ENCODE measurements around the gene MAGI1. TPM values are rescaled to one million over a fixed set of nuclear protein-coding genes. Genes with fewer than 3 reads are reported as not detected.
"Not testable (repeated sequence)": the region's sequence is repeated elsewhere in the genome, so short reads cannot be mapped to it uniquely, and the experiment has no call there.

The MAGI1 gene
- total RNA-seq, 1 donor from 2014 or later, result 10.8 TPM

DNA sequence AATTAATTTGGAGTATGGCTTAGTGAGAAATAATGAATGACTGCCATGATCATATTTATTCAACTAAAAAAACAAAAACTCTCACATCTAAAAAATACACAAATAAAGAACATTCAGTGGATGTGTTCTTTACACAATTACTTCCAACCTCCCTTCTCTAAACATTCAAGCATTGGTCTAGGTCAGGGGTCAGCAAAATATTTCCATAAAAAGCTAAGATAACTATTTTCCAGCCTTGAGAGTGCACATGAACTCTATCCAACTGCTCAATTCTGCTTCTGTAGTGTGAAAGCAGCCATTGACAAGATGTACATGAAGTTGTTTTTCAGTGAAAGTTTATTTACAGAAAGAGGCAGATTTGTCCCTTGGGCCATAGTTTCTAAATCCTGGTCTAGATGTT is 406.3 kb downstream of the MAGI1 start:
- H3K27me3 Mint-ChIP-seq (ENCODE audit: low read depth), result no peaks in the 10 kb centered on the region
- no peak overlapping the region for H3K4me3 Mint-ChIP-seq (ENCODE audit: low read depth)
- H3K4me1 Mint-ChIP-seq (ENCODE audit: low read depth), result no peaks in the 10 kb centered on the region
- DNase-seq (ENCODE audit: low spot score), result no peak
- no peak overlapping the region for H3K27ac Mint-ChIP-seq
- no peaks in the 10 kb centered on the region for H3K36me3 Mint-ChIP-seq (ENCODE audit: low read depth)
- intact Hi-C loops (cut with micrococcal nuclease), result no loop called here
- H3K9me3 Mint-ChIP-seq, result no peaks in the 10 kb centered on the region

DNA sequence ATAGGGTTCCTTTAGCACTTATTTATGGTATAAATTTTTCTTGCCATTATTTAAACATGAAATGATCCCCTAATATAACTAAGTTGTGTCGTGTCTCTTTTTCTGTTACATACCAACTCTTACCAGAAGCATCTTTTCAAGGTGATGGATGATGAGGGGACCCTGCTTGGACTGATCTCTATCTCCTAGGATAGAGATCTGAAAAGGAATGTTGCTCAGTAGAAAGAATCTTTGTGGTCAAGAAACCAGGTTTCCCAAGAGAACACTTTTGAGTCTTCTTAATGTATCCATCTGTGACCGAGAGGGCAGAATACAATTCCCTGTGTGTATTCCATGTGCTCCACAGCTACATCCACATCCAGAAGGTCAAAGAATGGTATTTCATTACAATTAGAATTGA is 409.7 kb downstream of the MAGI1 start:
- H3K4me1 Mint-ChIP-seq (ENCODE audit: low read depth), result no peaks in the 10 kb centered on the region
- H3K27ac Mint-ChIP-seq, result no peak overlapping the region
- no peaks in the 10 kb centered on the region for H3K9me3 Mint-ChIP-seq
- H3K4me3 Mint-ChIP-seq (ENCODE audit: low read depth), result no peak overlapping the region
- no peak for DNase-seq (ENCODE audit: low spot score)
- no peaks in the 10 kb centered on the region for H3K27me3 Mint-ChIP-seq (ENCODE audit: low read depth)
- no peaks in the 10 kb centered on the region for H3K36me3 Mint-ChIP-seq (ENCODE audit: low read depth)
- intact Hi-C loops (cut with micrococcal nuclease), result no loop called here

- Mint-ChIP-seq H3K4me1 (ENCODE audit: low read depth) (no peaks in the 10 kb centered on the region), H3K36me3 (ENCODE audit: low read depth) (no peaks in the 10 kb centered on the region), H3K9me3 (no peaks in the 10 kb centered on the region), H3K4me3 (ENCODE audit: low read depth) (no peak overlapping the region), H3K27ac (no peak overlapping the region), H3K27me3 (ENCODE audit: low read depth) (no peaks in the 10 kb centered on the region)
- intact Hi-C loops (cut with micrococcal nuclease), result no loop called here
- DNase-seq (ENCODE audit: low spot score), result no peak
These were observed 411.7 kb downstream of the MAGI1 start for GRCh38 chr3:65627062-65627461.

DNA sequence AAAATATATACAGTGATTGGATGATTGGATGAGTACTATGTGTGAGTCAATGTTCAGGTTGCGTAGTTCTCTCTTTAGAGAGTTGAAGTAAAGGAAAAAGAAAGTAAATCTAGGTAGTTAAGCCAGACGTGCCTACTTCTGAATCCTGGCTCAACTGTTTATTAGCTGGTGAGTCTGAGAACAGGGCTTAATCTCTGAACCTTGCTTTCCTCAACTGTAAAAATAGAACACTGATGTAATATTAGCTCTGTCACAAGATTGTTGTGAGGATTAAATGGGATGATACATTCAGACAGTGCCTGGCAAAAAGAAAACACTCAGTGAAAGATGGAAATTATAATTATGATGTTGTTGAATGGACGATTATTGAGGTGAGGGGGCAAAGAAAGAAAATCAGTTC is 413.4 kb downstream of the MAGI1 start:
- H3K36me3 Mint-ChIP-seq (ENCODE audit: low read depth), result no peaks in the 10 kb centered on the region
- no peaks in the 10 kb centered on the region for H3K4me1 Mint-ChIP-seq (ENCODE audit: low read depth)
- no peak for DNase-seq (ENCODE audit: low spot score)
- H3K27me3 Mint-ChIP-seq (ENCODE audit: low read depth), result no peaks in the 10 kb centered on the region
- H3K9me3 Mint-ChIP-seq, result no peaks in the 10 kb centered on the region
- intact Hi-C loops (cut with micrococcal nuclease), result no loop called here
- H3K4me3 Mint-ChIP-seq (ENCODE audit: low read depth), result no peak overlapping the region
- H3K27ac Mint-ChIP-seq, result no peak overlapping the region

DNA sequence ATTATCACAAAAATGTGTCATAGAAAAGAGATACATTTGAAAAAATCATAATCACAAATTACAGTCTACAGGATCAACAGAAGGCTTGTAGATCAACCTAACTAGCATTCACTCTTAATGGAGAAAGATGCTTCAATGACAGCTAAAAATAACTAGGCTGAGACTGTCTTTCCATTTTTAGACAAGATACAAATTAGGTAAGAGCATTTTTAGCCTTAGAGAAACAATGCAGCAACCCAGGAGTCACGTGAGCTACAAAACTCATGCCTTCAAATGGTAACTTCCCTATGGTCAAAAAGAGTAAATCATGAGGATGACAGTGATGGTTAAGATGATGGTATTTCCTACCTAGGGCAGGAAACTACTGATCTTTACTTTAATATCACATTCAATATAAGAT is 415.4 kb downstream of the MAGI1 start:
- Mint-ChIP-seq H3K9me3 (no peaks in the 10 kb centered on the region), H3K27me3 (ENCODE audit: low read depth) (no peaks in the 10 kb centered on the region), H3K4me3 (ENCODE audit: low read depth) (no peak overlapping the region), H3K36me3 (ENCODE audit: low read depth) (no peaks in the 10 kb centered on the region), H3K4me1 (ENCODE audit: low read depth) (no peaks in the 10 kb centered on the region), H3K27ac (no peak overlapping the region)
- intact Hi-C loops (cut with micrococcal nuclease), result no loop called here
- DNase-seq (ENCODE audit: low spot score), result no peak

DNA sequence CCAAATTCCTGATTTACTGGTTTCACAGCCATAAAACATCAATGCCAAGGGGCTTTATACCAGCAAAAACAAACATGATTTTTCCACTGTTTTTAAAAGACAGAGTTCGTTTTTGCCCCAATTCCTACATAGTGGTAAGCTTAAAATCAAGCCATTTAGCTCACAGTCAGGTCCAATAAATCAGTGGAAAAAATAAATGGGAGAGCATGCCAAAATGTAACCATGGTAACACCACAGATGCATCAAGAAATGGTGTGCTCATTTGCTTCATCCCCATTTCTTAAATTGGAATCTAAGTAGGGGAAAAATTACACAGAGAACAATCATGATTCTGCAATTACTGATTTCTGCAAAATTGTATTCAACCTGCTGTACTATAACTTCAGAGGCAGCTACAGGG is 418.8 kb downstream of the MAGI1 start:
- no peak for DNase-seq (ENCODE audit: low spot score)
- Mint-ChIP-seq H3K27me3 (ENCODE audit: low read depth) (no peaks in the 10 kb centered on the region), H3K27ac (no peak overlapping the region), H3K36me3 (ENCODE audit: low read depth) (no peaks in the 10 kb centered on the region), H3K4me1 (ENCODE audit: low read depth) (no peaks in the 10 kb centered on the region), H3K9me3 (no peaks in the 10 kb centered on the region), H3K4me3 (ENCODE audit: low read depth) (no peak overlapping the region)
- intact Hi-C loops (cut with micrococcal nuclease), result no loop called here

- Mint-ChIP-seq H3K9me3 (no peaks in the 10 kb centered on the region), H3K36me3 (ENCODE audit: low read depth) (no peaks in the 10 kb centered on the region), H3K27ac (no peak overlapping the region), H3K4me3 (ENCODE audit: low read depth) (no peak overlapping the region), H3K27me3 (ENCODE audit: low read depth) (no peaks in the 10 kb centered on the region), H3K4me1 (ENCODE audit: low read depth) (no peaks in the 10 kb centered on the region)
- intact Hi-C loops (cut with micrococcal nuclease), result no loop called here
- no peak for DNase-seq (ENCODE audit: low spot score)
These were observed 419.3 kb downstream of the MAGI1 start for GRCh38 chr3:65619451-65619881.

- no peaks in the 10 kb centered on the region for H3K27me3 Mint-ChIP-seq (ENCODE audit: low read depth)
- intact Hi-C loops (cut with micrococcal nuclease), result no loop called here
- DNase-seq (ENCODE audit: low spot score), result no peak
- H3K4me3 Mint-ChIP-seq (ENCODE audit: low read depth), result no peak overlapping the region
- no peaks in the 10 kb centered on the region for H3K4me1 Mint-ChIP-seq (ENCODE audit: low read depth)
- no peaks in the 10 kb centered on the region for H3K36me3 Mint-ChIP-seq (ENCODE audit: low read depth)
- H3K27ac Mint-ChIP-seq, result no peak overlapping the region
- no peaks in the 10 kb centered on the region for H3K9me3 Mint-ChIP-seq
These were observed 420.1 kb downstream of the MAGI1 start for GRCh38 chr3:65618599-65618998.

DNA sequence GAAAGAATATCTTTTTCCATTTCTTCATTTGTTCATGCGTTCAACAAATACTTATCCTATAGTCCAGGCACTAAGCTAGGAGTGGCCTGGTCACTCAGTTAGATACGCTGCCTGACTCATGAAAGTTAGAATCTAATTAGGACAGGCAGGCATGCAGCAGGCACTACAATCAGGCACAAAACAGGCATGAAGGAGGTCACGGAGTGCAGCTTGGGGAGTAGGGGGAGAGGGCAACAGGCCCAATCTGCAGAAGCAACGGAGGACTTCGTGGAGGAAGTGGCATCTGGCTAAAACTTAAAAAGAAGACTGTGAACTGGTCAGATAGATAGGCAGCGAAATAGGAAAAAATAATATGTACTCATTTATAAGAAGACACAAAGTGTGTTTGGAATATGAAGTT is 420.9 kb downstream of the MAGI1 start:
- intact Hi-C loops (cut with micrococcal nuclease), result no loop called here
- no peak for DNase-seq (ENCODE audit: low spot score)
- no peak overlapping the region for H3K4me3 Mint-ChIP-seq (ENCODE audit: low read depth)
- no peaks in the 10 kb centered on the region for H3K9me3 Mint-ChIP-seq
- H3K36me3 Mint-ChIP-seq (ENCODE audit: low read depth), result no peaks in the 10 kb centered on the region
- H3K4me1 Mint-ChIP-seq (ENCODE audit: low read depth), result no peaks in the 10 kb centered on the region
- H3K27ac Mint-ChIP-seq, result no peak overlapping the region
- H3K27me3 Mint-ChIP-seq (ENCODE audit: low read depth), result no peaks in the 10 kb centered on the region

GRCh38 chr3:65617209-65617608 is 421.5 kb downstream of the MAGI1 start:
- Mint-ChIP-seq H3K9me3 (no peaks in the 10 kb centered on the region), H3K36me3 (ENCODE audit: low read depth) (no peaks in the 10 kb centered on the region), H3K27ac (no peak overlapping the region), H3K4me1 (ENCODE audit: low read depth) (no peaks in the 10 kb centered on the region), H3K27me3 (ENCODE audit: low read depth) (no peaks in the 10 kb centered on the region), H3K4me3 (ENCODE audit: low read depth) (no peak overlapping the region)
- intact Hi-C loops (cut with micrococcal nuclease), result no loop called here
- DNase-seq (ENCODE audit: low spot score), result no peak

GRCh38 chr3:65616563-65616962 is 422.2 kb downstream of the MAGI1 start:
- no peaks in the 10 kb centered on the region for H3K36me3 Mint-ChIP-seq (ENCODE audit: low read depth)
- H3K27ac Mint-ChIP-seq, result no peak overlapping the region
- no peaks in the 10 kb centered on the region for H3K9me3 Mint-ChIP-seq
- H3K27me3 Mint-ChIP-seq (ENCODE audit: low read depth), result no peaks in the 10 kb centered on the region
- intact Hi-C loops (cut with micrococcal nuclease), result no loop called here
- no peak for DNase-seq (ENCODE audit: low spot score)
- H3K4me3 Mint-ChIP-seq (ENCODE audit: low read depth), result no peak overlapping the region
- no peaks in the 10 kb centered on the region for H3K4me1 Mint-ChIP-seq (ENCODE audit: low read depth)

GRCh38 chr3:65615329-65615728 is 423.4 kb downstream of the MAGI1 start:
- H3K9me3 Mint-ChIP-seq, result no peaks in the 10 kb centered on the region
- no peak overlapping the region for H3K27ac Mint-ChIP-seq
- H3K27me3 Mint-ChIP-seq (ENCODE audit: low read depth), result no peaks in the 10 kb centered on the region
- no peaks in the 10 kb centered on the region for H3K4me1 Mint-ChIP-seq (ENCODE audit: low read depth)
- no peak overlapping the region for H3K4me3 Mint-ChIP-seq (ENCODE audit: low read depth)
- H3K36me3 Mint-ChIP-seq (ENCODE audit: low read depth), result no peaks in the 10 kb centered on the region
- intact Hi-C loops (cut with micrococcal nuclease), result no loop called here
- DNase-seq (ENCODE audit: low spot score), result no peak

- H3K9me3 Mint-ChIP-seq, result no peaks in the 10 kb centered on the region
- intact Hi-C loops (cut with micrococcal nuclease), result no loop called here
- no peaks in the 10 kb centered on the region for H3K4me1 Mint-ChIP-seq (ENCODE audit: low read depth)
- no peak for DNase-seq (ENCODE audit: low spot score)
- H3K36me3 Mint-ChIP-seq (ENCODE audit: low read depth), result no peaks in the 10 kb centered on the region
- H3K4me3 Mint-ChIP-seq (ENCODE audit: low read depth), result no peak overlapping the region
- H3K27ac Mint-ChIP-seq, result no peak overlapping the region
- H3K27me3 Mint-ChIP-seq (ENCODE audit: low read depth), result no peaks in the 10 kb centered on the region
These were observed 424.1 kb downstream of the MAGI1 start for GRCh38 chr3:65614585-65614984.

GRCh38 chr3:65607965-65608460 is 430.7 kb downstream of the MAGI1 start:
- H3K4me3 Mint-ChIP-seq (ENCODE audit: low read depth); H3K9me3 Mint-ChIP-seq; DNase-seq (ENCODE audit: low spot score); H3K36me3 Mint-ChIP-seq (ENCODE audit: low read depth); H3K27ac Mint-ChIP-seq; intact Hi-C loops (cut with micrococcal nuclease); H3K4me1 Mint-ChIP-seq (ENCODE audit: low read depth); H3K27me3 Mint-ChIP-seq (ENCODE audit: low read depth): not testable (repeated sequence)
